Activated naive CD4-positive, alpha-beta T cell treated with anti-CD3 and anti-CD28 coated beads, Interleukin-2, amount 50 U/mL, for 24 hours (primary cell): Measurements from ENCODE around the gene IRS2.
A peak's percentile ranks its signal among the peaks of the same experiment; 100 is the strongest.

Source experiments
- H3K27ac Mint-ChIP-seq: one replicate; pipeline ENCODE4 v1.8.0; 2021; ENCODE audit warnings: mild to moderate bottlenecking, mixed read lengths
- H3K27me3 Mint-ChIP-seq: one replicate; pipeline ENCODE4 v1.8.0; 2021; ENCODE audit warnings: mixed read lengths
- H3K36me3 Mint-ChIP-seq: one replicate; pipeline ENCODE4 v1.8.0; 2021; ENCODE audit warnings: mixed read lengths
- H3K4me1 Mint-ChIP-seq: one replicate; pipeline ENCODE4 v1.8.0; 2021; ENCODE audit warnings: mixed read lengths
- H3K4me3 Mint-ChIP-seq: one replicate; pipeline ENCODE4 v1.8.0; 2021; ENCODE audit warnings: mild to moderate bottlenecking, mixed read lengths
- H3K9me3 Mint-ChIP-seq: one replicate; pipeline ENCODE4 v1.8.0; 2021; ENCODE audit warnings: mixed read lengths

Gene IRS2

GRCh38 chr13:109813663-109814062 lies 27.3 kb upstream of the IRS2 start:
- H3K9me3 Mint-ChIP-seq: no peaks in the 10 kb centered on the region
- H3K4me1 Mint-ChIP-seq: no peaks in the 10 kb centered on the region
- H3K36me3 Mint-ChIP-seq: no peaks in the 10 kb centered on the region
- H3K27ac Mint-ChIP-seq: no peak overlapping the region
- H3K4me3 Mint-ChIP-seq: no peak overlapping the region
- H3K27me3 Mint-ChIP-seq: peaks cover 8% of the 10 kb centered on the region

- Mint-ChIP-seq H3K4me1 (no peaks in the 10 kb centered on the region), H3K4me3 (no peak overlapping the region), H3K27ac (no peak overlapping the region), H3K36me3 (no peaks in the 10 kb centered on the region), H3K27me3 (peaks cover 6% of the 10 kb centered on the region), H3K9me3 (no peaks in the 10 kb centered on the region)
Measured at GRCh38 chr13:109812382-109812781, 26.0 kb upstream of the IRS2 start.

DNA sequence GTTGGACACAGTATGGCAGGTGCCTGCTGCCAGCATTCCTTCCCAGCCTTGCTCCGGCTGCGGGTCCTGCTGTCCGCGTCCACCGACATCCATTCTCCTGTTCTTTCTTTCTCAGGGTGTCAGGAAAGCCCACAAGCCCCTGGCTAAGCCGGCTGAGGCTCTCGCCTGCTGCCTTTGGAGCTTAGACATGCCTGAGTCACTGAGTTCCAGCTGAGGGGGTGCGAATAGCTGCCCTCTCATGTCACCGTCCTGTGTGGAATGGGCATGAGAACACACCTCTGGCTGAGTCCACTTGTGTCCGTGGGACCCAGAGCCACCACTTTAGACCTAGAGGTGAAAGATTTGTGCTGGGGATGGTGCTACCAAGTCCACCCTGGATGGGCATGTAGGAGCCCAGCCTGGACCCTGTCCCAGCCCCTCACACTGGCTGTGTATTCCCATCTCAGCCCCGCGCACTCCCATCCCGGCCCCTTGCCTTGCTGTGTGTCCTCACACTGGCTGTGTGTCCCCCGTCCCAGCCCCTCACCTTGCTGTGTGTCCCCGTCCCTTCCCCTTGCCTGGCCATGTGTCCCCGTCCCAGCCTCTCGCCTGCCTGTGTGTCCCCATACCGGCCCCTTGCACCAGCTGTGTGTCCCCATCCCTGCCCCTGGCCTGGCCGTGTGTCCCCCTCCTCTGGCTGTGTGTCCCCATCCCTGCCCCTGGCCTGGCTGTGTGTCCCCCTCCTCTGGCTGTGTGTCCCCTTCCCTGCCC lies 24.6 kb upstream of the IRS2 start:
- Mint-ChIP-seq H3K36me3 (no peaks in the 10 kb centered on the region), H3K4me3 (no peak overlapping the region), H3K27me3 (peaks cover 3% of the 10 kb centered on the region), H3K9me3 (no peaks in the 10 kb centered on the region), H3K27ac (no peak overlapping the region), H3K4me1 (no peaks in the 10 kb centered on the region)

DNA sequence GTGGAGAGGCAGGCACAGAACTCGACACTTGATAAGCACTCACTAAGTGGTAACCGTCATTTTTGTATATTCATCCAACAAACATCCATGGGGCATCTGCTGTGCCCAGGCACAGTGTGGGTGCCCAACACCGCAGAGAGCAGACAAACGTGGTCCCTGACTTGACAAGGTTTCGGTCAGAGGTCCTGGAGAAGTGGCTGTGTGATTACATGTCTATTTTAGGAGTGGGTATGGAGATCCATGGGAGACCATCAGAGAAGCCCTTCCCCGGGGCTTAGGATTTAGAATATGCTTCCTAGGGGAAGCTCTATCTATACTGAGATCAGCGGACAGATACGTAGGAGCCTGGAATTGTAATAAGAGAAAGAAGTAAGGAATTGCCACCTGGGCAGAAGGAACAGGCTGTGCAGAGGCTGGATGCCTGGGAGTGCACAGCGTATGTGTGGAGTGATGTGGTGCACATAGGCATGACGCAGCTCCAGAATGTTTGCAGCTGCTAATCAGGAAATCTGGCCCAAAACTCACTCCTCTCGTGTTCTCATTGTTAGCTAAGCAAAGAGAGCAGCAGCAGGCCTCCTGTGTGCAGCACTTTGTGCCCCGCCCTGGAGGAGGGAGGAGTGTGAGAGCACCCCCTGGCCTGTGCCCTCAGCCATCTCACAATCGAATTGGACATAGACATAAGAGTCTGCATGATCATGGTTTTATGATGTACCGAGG lies 23.0 kb upstream of the IRS2 start:
- Mint-ChIP-seq H3K27ac (no peak overlapping the region), H3K9me3 (no peaks in the 10 kb centered on the region), H3K4me1 (no peaks in the 10 kb centered on the region), H3K27me3 (peaks cover 3% of the 10 kb centered on the region), H3K4me3 (no peak overlapping the region), H3K36me3 (no peaks in the 10 kb centered on the region)

DNA sequence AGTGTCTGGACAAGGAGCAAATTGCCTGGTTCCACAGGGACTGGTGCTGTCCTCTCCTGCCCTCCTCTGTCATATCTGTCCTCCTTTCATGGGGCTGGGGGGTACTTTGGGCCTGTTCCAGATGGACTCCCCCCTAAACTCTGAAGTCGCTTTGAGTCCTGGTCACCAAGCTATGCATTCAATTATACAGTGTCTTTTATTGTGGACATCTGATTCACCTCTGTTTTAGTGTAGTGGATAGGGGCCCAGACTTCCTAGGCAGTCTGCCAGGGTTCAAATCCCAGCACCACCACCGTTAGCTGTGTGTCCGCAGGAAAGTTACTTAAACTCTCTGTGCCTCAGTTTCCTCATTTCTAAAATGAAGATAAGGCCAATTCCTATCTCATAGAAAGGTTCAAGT lies 21.0 kb upstream of the IRS2 start:
- H3K27me3 Mint-ChIP-seq: peaks cover 2% of the 10 kb centered on the region

GRCh38 chr13:109804654-109805053 lies 18.3 kb upstream of the IRS2 start:
- Mint-ChIP-seq H3K4me3 (no peak overlapping the region), H3K9me3 (no peaks in the 10 kb centered on the region), H3K4me1 (no peaks in the 10 kb centered on the region), H3K27ac (no peak overlapping the region), H3K27me3 (peaks cover 5% of the 10 kb centered on the region), H3K36me3 (peaks cover 1% of the 10 kb centered on the region)

More for the DNA sequence above, 21.0 kb upstream of the IRS2 start:
- H3K4me1 Mint-ChIP-seq: no peaks in the 10 kb centered on the region
- H3K27ac Mint-ChIP-seq: no peak overlapping the region
- no peaks in the 10 kb centered on the region for H3K36me3 Mint-ChIP-seq
- H3K4me3 Mint-ChIP-seq: no peak overlapping the region
- no peaks in the 10 kb centered on the region for H3K9me3 Mint-ChIP-seq

DNA sequence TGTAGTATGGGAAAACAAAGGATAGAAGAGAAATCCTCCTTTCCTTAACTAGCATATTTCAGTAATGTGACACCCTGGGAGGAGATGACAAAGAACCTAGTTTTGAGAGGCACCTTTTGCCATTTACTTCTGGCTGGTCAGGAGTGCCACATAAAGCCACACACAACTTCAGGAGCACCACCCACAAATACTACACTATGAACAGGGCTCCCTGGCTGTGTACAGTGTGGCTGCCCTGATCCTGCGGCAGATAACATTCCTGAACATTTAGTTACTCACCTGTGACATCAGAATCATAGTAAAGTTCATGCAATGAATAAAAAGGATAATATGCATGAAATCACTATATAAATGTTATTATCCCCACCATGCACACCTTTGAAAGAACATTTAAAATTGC lies 17.4 kb upstream of the IRS2 start:
- no peaks in the 10 kb centered on the region for H3K9me3 Mint-ChIP-seq
- peaks cover 1% of the 10 kb centered on the region for H3K36me3 Mint-ChIP-seq
- no peaks in the 10 kb centered on the region for H3K4me1 Mint-ChIP-seq
- no peak overlapping the region for H3K27ac Mint-ChIP-seq
- H3K27me3 Mint-ChIP-seq: peaks cover 5% of the 10 kb centered on the region
- H3K4me3 Mint-ChIP-seq: no peak overlapping the region

DNA sequence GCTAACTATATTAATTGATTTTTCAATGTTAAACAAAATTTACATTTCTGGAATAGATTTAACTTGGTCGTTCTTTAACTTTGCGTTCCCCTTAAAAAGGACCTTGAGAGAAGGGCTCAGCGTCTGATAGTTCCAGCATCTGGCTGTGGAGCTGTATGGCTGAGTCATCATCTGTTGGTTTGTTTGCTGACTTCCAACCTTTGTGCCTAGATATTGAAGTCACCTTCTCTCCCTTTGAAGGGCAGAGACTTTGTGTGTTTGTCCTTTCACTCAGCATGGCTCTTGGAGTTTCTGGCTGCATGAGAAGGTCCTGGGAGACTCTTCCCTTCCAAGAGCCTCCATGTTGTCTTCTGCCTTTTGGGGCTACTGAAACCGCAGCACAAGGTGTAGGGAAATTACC lies 16.6 kb upstream of the IRS2 start:
- H3K4me3 Mint-ChIP-seq: no peak overlapping the region
- H3K36me3 Mint-ChIP-seq: peaks cover 1% of the 10 kb centered on the region
- H3K27me3 Mint-ChIP-seq: peaks cover 7% of the 10 kb centered on the region
- H3K9me3 Mint-ChIP-seq: no peaks in the 10 kb centered on the region
- H3K27ac Mint-ChIP-seq: no peak overlapping the region
- H3K4me1 Mint-ChIP-seq: no peaks in the 10 kb centered on the region

- Mint-ChIP-seq H3K27me3 (peaks cover 20% of the 10 kb centered on the region), H3K9me3 (no peaks in the 10 kb centered on the region), H3K4me1 (peaks cover 18% of the 10 kb centered on the region), H3K36me3 (no peaks in the 10 kb centered on the region), H3K27ac (no peak overlapping the region), H3K4me3 (no peak overlapping the region)
Measured at GRCh38 chr13:109795011-109795410, 8.6 kb upstream of the IRS2 start.

DNA sequence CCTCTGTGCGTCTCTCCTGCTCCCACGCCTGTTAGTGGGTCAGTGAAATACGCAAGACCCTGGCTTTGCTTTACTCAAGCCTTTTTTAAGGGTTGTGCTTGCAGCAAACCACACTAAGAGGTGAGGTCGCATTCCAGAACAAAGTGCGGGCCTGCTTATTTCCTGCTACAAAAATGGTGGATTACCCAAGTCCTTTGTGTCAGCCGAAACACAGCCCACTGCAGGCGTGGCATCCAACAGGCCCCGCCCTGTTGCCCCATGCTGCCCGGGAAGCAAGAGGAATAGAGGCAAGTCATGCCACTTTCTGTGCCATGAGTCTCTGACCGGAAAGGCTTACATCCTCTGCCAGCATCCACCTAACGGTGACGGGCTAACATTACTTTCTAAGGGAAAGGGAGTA lies 7.7 kb upstream of the IRS2 start:
- Mint-ChIP-seq H3K27me3 (peaks cover 20% of the 10 kb centered on the region), H3K9me3 (no peaks in the 10 kb centered on the region), H3K4me1 (peaks cover 22% of the 10 kb centered on the region), H3K27ac (no peak overlapping the region), H3K4me3 (no peak overlapping the region), H3K36me3 (no peaks in the 10 kb centered on the region)

DNA sequence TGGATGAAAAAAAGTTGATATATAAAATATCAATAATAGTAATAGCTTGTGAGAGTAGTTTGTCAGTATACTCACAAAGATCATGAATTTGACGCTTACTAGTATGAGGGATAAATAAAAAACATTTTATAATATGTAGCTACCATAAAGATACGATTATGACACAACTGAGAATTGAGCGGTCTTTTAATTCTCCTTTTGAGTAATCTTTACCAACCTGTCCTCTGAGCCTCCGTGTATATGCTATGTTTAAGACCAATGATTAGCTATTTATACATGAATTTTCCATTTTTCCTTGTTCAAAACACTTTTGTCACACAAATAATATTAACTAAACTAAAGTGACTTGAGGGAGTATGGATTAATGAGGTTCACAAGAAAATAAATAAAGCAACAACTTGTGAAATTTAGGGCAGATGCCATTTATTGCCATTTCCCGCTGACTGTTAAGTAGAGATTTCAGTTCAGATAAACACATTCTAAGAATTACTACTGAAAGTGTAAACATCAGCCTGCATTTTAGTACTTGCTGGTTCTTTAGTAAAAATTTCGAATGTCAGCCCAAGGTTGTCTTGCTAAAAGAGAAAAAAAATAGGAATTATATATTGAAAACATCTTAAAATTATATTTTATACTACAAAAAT lies 6.2 kb upstream of the IRS2 start:
- no peak overlapping the region for H3K4me3 Mint-ChIP-seq
- no peak overlapping the region for H3K27ac Mint-ChIP-seq
- H3K36me3 Mint-ChIP-seq: no peaks in the 10 kb centered on the region
- no peaks in the 10 kb centered on the region for H3K9me3 Mint-ChIP-seq
- H3K27me3 Mint-ChIP-seq: peaks cover 16% of the 10 kb centered on the region
- peaks cover 36% of the 10 kb centered on the region for H3K4me1 Mint-ChIP-seq

DNA sequence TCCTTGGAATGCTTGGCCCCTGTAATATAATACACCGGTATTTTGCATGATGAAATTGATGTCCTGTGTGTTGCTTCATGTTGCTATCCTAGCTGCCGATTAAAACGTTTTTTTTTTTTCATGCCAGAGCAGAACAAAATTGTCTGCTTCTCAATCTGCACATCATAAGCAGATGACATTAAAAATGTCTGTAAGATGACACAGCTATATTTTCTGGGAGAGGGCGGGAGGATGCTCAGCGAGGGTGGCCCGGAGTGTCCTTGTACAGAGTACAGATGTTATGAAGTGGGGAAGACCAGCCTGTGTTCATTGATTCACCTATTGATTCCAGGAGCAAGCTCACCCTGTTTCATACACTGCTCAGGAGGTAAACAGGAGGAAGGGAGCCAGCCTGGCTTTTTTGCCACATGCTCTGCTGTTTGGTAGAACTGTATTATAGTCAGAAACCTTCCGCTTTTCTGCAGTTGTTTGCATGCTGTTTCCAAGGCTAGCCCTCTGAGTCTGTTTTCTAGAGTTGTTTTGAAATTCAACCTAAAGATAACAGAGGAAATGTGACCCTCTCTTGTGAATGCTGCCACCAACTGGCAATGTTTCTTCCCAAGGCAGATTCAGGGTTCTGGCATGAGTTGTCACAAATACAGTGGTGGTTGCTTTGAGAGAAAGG lies 4.7 kb upstream of the IRS2 start:
- H3K4me3 Mint-ChIP-seq: no peak overlapping the region
- peaks cover 36% of the 10 kb centered on the region for H3K4me1 Mint-ChIP-seq
- peaks cover 7% of the 10 kb centered on the region for H3K27me3 Mint-ChIP-seq
- peak overlapping the region; percentile 5 for H3K27ac Mint-ChIP-seq
- no peaks in the 10 kb centered on the region for H3K36me3 Mint-ChIP-seq
- no peaks in the 10 kb centered on the region for H3K9me3 Mint-ChIP-seq

GRCh38 chr13:109790086-109790485 lies 3.7 kb upstream of the IRS2 start:
- peaks cover 2% of the 10 kb centered on the region for H3K27me3 Mint-ChIP-seq
- H3K27ac Mint-ChIP-seq: no peak overlapping the region
- peaks cover 33% of the 10 kb centered on the region for H3K4me1 Mint-ChIP-seq
- no peaks in the 10 kb centered on the region for H3K36me3 Mint-ChIP-seq
- H3K4me3 Mint-ChIP-seq: no peak overlapping the region
- no peaks in the 10 kb centered on the region for H3K9me3 Mint-ChIP-seq

- no peaks in the 10 kb centered on the region for H3K9me3 Mint-ChIP-seq
- H3K27ac Mint-ChIP-seq: peak overlapping the region; percentile 74
- H3K4me1 Mint-ChIP-seq: peaks cover 26% of the 10 kb centered on the region
- H3K4me3 Mint-ChIP-seq: no peak overlapping the region
- H3K36me3 Mint-ChIP-seq: no peaks in the 10 kb centered on the region
- peaks cover 2% of the 10 kb centered on the region for H3K27me3 Mint-ChIP-seq
Measured at GRCh38 chr13:109789262-109789661, 2.9 kb upstream of the IRS2 start.

- H3K4me3 Mint-ChIP-seq: peak overlapping the region; percentile 45
- no peaks in the 10 kb centered on the region for H3K36me3 Mint-ChIP-seq
- H3K4me1 Mint-ChIP-seq: peaks cover 26% of the 10 kb centered on the region
- H3K9me3 Mint-ChIP-seq: no peaks in the 10 kb centered on the region
- peak overlapping the region; percentile 7 for H3K27ac Mint-ChIP-seq
- peaks cover 2% of the 10 kb centered on the region for H3K27me3 Mint-ChIP-seq
Measured at GRCh38 chr13:109788372-109789111, 2.2 kb upstream of the IRS2 start.
